ENCODE data around the gene KIF25.

KIF25 gene

DNA sequence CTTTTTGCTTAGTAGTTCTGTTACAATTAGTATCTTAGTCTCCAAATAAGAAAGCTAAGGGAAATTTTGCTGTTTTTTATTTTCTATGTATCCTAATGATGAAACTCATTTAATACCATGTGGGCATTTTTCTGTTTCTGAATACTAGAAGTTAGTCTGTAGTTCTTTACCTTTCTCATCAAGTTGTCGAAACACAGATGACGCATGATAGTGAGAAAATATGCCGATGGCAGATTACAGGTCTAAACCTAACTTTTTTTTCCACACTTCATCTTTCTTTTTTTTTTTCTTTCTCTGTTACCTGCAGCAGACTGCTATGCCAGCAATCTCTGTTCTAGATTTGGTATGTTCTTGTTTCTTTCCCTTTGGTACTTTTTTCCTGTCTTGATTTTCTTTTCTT is 43.3 kb upstream of the KIF25 start:
- TF ChIP-seq CTCF (IDR thresholded peaks at IDR 0.05), result no peak

- no peak for TF ChIP-seq CTCF (IDR thresholded peaks at IDR 0.05)
These were observed 41.0 kb upstream of the KIF25 start for GRCh38 chr6:167956491-167956890.

DNA sequence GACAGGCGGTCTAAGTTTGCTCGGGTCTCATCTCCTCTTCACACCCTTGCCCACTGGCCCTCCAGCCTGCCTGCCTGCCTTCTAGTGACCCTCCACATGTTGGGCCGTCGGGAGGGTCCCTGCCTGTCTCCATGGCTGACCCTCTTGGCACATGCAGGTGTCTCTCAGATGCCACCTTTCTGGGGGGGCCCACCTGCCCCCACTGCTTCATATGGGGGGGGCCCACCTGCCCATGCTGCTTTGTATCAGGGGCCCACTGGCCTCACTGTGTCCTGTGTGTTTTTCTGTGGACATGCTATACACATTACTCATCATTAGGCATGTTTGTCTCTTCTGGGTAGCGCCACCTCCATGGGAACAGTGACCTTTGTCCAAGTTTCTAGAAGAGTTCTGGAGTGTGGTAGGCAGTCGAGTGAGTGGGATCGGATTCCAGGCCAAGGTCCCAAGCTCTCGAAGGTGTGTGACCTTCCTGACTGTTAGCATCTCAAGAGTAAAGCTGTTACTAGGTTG is 40.4 kb upstream of the KIF25 start:
- TF ChIP-seq CTCF (IDR thresholded peaks at IDR 0.05), result no peak

DNA sequence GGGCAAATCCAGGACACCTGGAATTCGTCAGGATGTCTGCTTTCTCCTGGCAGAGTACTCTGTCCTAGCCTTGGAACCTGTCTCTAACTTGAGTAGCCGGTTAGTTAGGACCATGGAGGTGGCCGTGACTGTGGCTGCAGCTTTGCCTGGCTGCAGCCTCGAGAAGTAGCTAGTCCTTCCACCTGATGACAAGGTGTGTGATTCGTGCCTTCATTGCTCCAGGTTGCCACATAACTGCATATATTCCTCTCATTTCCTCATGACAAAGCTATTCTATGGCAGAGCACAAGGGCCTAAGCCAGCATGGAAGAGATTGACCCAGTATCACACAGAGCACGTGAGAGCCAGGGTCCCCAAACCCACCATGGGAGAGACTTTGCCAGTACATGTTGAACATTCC is 39.8 kb upstream of the KIF25 start:
- TF ChIP-seq CTCF (IDR thresholded peaks at IDR 0.05), result no peak

DNA sequence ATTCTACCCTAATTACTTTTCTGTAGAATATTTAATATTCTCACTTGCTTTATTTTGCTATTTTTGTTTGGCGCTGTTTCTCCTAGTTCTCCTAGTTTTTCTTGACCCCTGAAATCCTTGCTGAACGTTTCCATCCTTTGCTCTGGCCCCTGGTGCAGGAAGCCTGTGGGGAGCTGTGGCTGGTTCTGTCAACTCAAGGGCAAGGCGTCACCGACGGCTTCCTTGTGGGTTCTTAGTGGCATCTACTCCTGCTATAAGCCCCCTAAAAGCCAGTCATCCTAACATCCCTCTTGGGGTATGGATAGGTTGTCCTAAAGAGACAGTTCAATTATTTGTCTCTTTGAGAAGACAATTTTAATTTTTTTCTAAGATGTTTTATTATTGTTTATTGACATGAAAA is 36.9 kb upstream of the KIF25 start:
- no peak for TF ChIP-seq CTCF (IDR thresholded peaks at IDR 0.05)

DNA sequence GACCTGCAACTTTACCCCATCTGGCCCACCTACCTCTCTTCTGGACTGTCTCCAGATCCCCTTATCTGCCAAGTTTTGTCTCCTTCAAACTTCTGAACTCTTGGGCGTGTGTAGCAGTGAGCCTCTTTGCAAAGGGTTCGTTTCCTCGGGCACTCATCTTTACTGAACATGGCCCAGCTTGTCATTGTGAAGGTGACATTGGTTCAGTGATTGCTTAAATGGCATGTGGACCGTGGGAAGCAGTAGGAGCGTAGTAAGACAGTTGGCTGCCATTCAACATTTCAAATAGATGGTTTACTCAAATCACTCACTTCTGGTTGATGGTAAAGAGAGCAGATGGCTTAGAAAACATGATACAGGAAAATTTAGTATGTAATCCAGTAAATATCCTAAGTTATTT is 34.8 kb upstream of the KIF25 start:
- TF ChIP-seq CTCF (IDR thresholded peaks at IDR 0.05), result no peak

DNA sequence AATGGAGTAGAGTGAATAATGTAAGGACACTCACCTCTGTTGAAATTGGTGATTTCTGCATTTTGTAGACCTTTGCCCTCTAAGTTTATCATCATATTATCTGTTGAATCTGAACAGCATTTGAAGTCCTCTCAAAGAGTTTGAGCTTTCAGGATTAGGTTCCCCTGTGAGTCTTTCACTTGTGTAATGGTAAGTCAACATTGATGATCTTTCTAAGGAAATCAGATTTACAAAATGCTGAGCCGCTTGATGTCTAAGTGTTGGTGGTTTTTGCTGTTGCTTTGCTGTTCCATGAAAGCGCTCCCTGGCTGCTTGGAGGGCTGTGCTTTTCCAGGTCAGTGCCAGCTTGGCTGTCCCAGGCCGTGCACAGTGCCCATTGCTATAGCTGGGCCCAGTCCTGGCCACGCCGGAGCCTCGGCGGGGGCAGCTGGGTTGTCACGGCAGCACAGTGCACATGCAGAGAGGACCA is 33.8 kb upstream of the KIF25 start:
- no peak for TF ChIP-seq CTCF (IDR thresholded peaks at IDR 0.05)
